Stimulated activated CD8-positive, alpha-beta memory T cell treated with anti-CD3 and anti-CD28 coated beads, Interleukin-2, amount 100 ng/mL, for 48 hours (primary cell): Measurements from ENCODE around the gene ATP23.

ENCODE experiments used
- DNase-seq, 2 donors: peaks; one replicate each; pipeline ENCODE4 v3.0.0-alpha.2; 2020; ENCODE audit warnings: low read depth in 2 of 2

The ATP23 gene

GRCh38 chr12:57941165-57941894, at the start of gene ATP23:
Gene ATP23 (plus strand): TSS chr12:57941567. CDS start chr12:57941702, 135 bp downstream.
- DNase-seq: peak; percentile 74 to 77

GRCh38 chr12:57892232-57892972, 49.0 kb upstream of the ATP23 start:
- no peak for DNase-seq

GRCh38 chr12:57893431-57894353, 47.7 kb upstream of the ATP23 start:
- no peak for DNase-seq

- DNase-seq: no peak
Measured at GRCh38 chr12:57894399-57895292, 46.7 kb upstream of the ATP23 start.

- no peak for DNase-seq
Measured at GRCh38 chr12:57895389-57896114, 45.8 kb upstream of the ATP23 start.

- DNase-seq: no peak
Measured at GRCh38 chr12:57896115-57896433, 45.3 kb upstream of the ATP23 start.

- no peak for DNase-seq
Measured at GRCh38 chr12:57896434-57897201, 44.7 kb upstream of the ATP23 start.

GRCh38 chr12:57897286-57897974, 43.9 kb upstream of the ATP23 start:
- DNase-seq: no peak

- DNase-seq: no peak
Measured at GRCh38 chr12:57898308-57898970, 42.9 kb upstream of the ATP23 start.

- peak; percentile 65 to 75 for DNase-seq
Measured at GRCh38 chr12:57899010-57899662, 42.2 kb upstream of the ATP23 start.

- DNase-seq: no peak
Measured at GRCh38 chr12:57902478-57902969, 38.8 kb upstream of the ATP23 start.

GRCh38 chr12:57904426-57904825, 36.9 kb upstream of the ATP23 start:
- DNase-seq: no peak

GRCh38 chr12:57904848-57905811, 36.2 kb upstream of the ATP23 start:
- DNase-seq: peak; percentile 52 to 80

GRCh38 chr12:57905812-57906475, 35.4 kb upstream of the ATP23 start:
- DNase-seq: no peak

GRCh38 chr12:57906821-57907220, 34.5 kb upstream of the ATP23 start:
- DNase-seq: no peak

GRCh38 chr12:57907281-57907680, 34.1 kb upstream of the ATP23 start:
- DNase-seq: no peak
